Hypothalamus (tissue), 51 donors: ENCODE results near the gene FOXA1.

Experiments used
- DNase-seq, 51 donors: peaks; one replicate each; lab custom pipeline; 2025; lab: John Stamatoyannopoulos, UW

FOXA1 gene

DNA sequence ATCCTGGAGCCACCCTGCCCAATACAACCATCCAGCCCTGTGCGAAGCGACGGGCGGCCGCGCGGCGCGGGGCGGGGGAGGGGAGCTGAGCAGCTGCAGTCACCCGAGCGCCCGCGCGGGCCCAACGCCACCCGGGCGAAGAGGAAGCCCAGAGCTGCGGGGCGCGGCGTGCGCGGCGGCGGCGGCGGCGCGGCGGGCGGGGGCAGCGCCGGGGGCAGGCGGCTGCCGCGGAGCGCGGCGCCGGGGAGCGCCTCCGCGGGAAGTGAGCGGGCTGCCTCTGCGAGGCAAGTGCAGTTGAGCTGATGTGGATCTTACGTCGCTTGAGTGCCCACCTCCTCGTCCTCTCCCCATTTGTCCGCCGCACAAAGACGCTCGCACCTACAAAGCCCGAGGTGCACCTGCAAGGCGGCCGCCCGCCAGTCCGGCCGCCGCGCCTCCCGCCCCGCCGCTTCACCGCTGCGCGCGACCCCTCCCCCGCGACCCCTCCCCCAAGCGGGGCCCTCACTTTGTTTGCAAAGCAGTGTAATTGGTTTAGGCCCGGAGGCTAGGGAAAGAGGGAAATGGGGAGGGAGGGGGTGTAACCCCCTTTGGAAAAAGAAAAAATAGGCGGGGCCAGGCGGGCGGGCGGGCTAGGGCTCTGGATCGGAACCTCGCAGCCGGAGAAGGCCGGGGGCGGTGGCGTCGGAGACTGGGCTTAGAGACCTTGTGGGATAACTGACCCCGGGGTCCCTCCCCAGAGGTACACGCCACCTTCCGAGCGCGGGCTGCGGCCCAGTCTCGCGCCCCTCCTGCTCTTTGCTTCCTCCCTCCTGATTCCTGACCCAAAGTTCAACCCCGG is at the start of gene FOXA1, which contains the start of gene TTC6:
Gene FOXA1 (minus strand): TSS at position 279 of the 838 bp plus-strand sequence. CDS start 277 bp downstream, at position 2.
Gene TTC6 (plus strand): TSS at position 659 of the 838 bp plus-strand sequence. CDS start 26,436 bp downstream, outside the sequence.
- no peak for DNase-seq

DNA sequence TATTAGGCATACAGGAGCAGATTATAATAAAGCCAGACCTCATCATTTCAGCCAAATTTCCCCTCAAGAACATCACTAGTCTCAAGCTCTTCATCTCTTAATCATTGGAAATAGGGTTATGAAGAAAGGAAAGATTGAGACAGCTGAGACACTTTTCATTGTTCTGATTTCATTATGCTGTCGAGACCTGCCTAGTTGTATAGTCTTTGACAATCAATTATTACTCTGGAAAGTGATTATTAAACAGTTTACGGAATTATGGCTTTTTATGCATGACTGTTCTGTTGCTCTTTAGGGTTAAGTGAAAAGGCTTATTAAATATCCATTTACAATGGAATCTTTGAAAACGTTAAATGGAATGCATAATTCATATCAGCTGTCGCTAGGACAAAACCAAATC is 48.7 kb upstream of the FOXA1 start:
- no peak for DNase-seq

DNA sequence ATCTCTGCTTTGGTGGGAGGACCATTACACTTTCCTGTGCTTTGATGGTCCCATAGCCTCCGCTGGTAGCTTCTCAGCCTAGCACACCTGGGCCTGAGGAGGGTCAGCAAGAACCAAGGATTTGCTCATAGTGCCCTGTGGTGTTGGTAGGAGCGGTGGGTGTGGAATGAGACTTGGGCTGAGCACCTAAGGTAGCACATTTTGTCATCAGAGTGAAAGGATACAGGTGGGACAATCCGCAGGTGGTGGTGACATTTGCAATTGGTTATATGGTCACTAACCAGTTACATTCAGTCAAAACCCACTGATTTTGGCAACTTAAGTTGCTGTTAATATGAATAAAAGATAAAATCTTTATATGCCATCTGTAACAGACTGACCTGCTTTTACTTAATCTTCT is 47.1 kb upstream of the FOXA1 start:
- no peak for DNase-seq

DNA sequence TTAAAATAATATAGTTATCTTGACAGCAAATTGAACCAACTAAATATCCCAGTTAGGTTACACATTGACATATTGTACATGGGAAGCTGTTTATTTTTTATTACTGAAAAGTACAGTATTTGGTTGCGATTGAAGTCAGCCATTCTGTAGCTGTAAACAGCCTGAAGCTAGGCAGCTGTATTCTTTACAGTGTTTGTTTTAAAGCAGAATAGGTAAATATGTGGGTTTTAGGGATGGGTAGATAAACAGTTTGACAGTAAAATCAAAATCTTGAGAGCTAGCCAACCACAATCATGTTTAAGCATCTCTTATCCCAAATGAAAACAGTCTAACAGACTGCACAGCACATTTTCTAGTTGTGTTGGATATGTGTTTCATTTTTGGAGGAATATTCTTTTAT is 46.1 kb upstream of the FOXA1 start:
- DNase-seq, result no peak

DNA sequence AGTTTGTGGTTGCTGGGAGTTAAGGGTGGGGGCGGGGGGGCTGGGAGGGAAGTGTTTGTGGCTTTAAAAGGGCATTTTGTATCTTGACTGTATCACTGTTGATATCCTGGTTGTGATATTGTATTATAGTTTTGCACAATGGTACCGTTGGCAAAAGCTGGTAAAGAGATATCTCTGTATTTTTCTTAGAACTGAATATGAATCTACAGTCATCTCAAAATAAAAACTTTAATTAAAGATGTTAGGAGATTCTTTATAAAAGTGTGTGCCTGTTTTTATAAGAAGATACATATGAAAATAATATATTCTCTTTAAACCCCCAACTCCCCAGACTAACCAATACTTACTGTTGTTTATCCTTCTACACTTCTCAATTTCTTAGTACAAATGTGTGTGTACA is 43.5 kb upstream of the FOXA1 start:
- DNase-seq, result no peak

DNA sequence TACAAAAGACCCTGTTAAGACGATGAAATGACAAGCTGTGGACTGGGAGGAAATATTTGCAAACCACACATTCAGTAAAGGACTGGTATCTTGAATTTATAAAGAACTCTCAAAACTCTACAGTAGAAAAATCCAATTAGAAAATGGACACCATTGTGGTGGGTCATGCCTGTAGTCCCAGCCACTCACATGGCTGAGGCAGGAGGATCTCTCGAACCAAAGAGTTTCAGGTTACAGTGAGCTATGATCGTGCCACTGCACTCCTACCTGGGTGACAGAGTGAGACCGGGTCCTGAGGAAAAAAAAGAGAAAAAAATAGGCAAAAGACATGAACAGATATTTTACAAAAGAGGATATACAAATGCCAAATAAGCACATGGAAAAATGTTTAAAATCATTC is 42.3 kb upstream of the FOXA1 start:
- no peak for DNase-seq

DNA sequence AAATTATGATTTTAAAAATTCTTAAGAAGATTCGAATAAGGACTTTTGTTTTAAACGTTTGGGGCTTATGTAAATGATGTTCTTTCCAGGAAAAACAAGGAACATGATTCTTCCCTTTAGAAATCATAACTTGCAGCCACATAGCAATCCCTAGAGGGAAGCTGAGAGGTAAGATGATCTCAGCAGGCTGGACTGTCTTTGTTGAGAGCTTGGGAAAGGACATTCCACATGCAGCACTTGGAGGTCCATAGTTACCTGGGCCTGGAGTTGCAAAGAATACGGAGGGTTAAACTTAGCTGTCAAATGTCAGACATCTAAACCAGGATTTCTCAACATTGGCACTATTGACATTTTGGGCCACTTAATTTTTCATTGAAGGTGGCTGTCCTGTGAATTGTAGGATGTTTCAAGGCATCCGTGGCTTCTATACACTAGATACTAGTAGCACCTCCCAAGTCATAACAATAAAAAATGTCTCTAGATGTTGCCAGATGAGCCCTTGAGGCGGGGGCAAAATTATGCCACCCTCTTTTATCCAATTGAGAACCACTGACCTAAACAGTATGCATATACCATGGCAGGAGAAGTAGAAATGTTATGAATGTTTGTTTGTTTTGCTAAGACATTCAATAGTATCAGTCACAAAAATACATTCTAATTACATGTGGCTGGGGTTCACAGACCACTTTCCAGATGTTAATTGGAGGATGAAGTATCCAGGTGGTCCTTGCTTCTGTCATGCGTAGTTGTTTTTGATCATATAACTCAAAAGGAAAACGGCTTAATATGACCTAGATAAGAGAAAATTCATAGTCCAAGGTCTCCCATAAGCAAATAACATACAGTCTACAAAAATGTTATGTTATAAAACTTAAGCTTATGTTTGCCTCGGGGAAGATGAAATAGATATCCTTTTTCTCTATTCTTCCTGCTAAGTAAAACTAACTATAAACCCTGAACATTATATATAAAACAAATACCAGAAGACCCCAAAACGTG is 30.8 kb upstream of the FOXA1 start:
- DNase-seq, result no peak

DNA sequence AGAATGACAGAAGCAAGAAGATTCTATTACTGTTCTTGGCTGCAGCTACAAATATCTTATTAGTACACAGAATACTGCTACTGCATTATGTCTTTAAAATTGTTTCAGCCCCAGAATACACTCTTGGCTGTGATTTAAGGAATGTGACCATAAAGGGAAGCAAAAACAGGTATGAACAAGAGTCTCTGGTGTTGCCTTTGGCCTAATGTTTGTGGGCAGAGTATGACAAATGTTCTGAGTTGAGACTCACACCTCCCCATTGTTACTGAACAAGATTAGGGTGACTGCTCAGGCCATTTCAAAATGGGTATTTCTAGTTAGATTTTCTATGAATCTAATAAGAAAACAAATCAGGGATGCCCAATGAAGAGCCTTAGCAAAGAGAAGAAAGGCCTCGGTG is 28.9 kb upstream of the FOXA1 start:
- DNase-seq, result no peak

DNA sequence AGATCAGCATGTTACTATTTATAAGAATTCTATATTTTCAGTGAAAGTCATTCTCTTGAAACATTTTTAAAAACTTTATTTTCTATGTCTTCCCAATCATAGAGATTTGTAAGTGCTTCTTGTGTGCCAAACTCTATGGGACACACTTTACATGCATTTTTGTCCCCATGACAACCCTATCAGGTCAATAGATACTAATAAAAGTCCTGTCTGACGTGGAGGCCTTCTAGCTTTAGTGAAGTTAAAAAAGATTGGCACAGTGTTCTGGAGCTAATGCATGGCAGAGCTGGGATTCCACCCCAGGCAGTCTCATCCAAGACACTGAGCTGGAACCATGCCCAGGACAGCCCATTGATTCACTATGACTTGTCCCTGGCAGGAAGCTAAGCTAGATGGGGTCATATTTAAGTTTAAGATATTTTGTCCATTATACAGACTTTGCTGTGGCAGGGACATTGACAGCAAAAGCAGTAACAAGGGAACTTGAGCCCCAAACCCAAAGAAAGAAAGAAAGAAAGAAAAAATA is 28.4 kb upstream of the FOXA1 start:
- DNase-seq, result no peak

DNA sequence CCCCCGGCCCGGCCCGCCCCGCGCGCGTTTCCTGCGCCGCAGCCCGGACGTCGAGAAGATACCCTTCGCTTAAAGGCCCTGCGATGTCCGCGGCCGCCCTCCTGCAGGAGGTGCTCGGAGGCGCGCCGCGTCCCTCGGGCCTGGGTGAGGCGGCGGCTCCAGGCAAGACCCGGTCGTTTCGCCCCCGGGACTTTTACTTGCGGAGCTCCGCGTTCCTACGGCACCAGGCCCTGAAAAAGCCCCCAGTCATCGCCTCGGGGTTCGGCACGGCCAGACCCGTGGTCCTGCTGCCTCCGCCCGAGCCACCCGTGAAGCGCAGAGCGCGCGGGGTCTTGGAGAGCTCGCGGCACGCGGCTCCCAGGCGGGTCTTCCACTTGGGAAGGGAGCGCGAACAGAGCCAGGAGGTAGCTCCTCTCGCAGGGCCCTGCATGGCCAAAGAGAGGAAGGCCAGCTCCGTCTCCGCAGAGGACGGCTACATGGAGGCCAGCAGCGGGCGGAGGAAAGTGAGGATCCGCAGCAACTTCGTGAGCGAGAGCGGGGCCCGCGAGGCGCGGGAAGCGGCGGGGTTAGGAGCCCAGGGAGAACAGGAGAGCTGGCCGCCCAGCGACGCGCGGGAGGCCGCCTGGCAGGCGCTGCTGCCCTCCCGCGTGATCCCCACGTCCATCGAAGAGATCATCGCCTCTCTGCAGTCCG is 27.3 kb upstream of the FOXA1 start:
- DNase-seq, result no peak

DNA sequence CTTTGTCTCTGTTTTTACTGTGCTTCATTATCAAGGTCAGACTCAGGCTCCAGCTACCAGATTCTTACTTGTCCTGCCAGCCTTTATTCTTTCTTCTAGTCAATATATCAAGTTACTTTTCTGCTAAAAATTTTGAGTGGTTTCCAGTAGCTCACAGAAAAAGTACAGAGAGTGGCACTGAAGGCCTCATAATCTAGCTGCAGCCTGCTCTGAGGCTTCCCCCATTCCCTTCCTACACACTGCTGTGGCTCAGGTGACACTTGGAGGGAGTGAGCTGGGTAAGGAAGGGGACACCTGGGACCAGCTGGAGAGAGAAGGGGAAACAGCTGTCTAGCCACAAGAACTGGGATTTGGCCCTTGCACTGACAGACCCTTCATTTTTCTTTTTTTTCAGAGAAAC is 25.8 kb upstream of the FOXA1 start:
- no peak for DNase-seq

DNA sequence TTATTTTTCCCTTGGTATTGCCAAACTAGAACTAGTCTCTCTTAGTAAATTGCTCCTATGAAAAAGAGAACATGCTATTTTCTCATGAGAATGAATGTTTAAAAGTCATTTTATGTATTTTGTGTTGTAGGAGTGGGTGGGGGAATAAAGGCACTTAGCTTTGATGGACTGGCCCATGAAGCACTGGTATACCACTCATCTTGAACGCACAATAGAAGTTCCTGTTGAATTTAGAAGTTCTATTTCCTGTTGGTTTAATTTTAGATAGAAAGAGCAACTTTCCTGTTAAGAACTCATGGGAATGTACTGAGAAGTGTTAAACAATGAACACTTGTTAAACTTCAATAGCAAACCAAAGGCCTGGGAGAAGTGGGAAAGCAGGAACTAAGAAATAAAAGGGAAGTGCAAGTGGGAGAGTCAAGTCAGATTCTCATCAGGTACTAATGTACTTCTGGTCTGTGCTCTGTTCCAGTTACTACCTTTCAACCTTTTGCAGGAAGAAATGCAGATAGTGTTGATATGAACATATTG is 23.5 kb upstream of the FOXA1 start:
- no peak for DNase-seq

DNA sequence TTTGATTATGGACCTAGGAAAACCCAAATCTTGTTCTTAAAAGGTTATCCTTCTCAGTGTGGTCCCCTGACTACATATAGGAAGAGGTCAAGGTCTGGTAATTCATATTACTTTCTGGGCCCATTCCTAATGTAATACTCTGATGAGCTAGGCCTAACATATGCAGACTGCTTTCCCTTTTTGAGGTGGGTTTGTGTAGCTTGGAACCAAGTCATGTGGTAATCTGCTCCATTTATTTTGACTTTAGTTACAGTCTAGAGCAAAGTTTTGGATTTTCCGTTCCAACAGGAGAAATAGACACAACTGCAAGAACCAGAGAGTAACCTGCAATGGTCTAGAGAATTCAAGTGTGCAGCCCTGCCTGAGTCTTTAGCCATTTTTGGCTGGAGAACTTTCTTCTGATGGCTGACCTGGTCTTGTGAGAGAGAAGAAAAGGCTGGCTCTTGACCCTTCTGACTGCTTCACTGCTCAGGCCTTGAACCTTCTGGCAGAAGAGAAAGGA is 22.9 kb upstream of the FOXA1 start:
- no peak for DNase-seq

DNA sequence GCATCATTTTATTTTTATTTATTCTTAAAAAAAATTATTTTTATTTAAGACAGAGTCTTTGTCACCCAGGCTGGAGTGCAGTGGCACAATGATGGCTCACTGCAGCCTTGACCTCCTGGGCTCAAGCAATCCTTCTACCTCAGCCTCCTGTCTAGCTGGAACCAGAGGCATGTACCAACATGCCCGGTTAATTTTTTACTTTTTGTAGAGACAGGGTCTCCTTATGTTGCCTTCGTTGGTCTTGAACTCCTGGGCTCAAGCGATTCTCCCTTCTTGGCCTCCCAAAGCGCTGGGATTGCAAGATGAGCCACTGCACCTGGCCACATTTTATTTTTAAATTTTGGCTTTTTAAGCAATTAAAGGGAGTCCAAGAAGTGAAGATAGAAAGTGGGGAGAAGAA is 21.8 kb upstream of the FOXA1 start:
- no peak for DNase-seq

DNA sequence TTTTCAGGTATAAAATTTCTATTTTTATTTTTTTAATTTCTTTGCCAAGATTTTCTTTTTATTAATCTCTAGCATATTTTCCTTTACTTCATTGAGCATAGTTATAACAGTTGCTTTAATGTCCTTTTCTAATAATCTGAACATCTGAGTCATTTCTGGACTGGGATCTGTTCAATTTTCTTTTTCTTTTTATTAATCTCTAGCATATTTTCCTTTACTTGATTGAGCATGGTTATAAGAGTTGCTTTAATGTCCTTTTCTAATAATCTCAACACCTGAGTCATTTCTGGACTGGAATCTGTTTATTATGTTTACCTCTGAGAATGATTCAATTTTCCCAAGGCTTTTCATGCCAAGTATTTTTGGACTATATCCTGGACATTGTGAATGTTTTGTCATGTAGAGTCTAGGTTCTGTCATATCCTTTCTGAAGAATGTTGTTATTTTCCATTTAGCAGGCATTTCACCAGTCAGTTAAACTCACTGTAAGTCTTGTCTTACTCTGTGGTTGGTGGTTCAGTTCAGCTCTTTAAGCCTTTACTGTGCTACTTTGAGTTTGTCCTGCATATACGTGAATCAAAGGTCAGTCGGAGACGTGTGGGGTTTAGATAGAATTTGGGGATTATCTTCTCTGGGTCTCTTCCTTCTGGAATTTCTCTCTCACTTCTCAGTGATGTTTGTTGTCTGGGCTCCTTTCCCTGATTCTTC is 20.7 kb upstream of the FOXA1 start:
- no peak for DNase-seq

DNA sequence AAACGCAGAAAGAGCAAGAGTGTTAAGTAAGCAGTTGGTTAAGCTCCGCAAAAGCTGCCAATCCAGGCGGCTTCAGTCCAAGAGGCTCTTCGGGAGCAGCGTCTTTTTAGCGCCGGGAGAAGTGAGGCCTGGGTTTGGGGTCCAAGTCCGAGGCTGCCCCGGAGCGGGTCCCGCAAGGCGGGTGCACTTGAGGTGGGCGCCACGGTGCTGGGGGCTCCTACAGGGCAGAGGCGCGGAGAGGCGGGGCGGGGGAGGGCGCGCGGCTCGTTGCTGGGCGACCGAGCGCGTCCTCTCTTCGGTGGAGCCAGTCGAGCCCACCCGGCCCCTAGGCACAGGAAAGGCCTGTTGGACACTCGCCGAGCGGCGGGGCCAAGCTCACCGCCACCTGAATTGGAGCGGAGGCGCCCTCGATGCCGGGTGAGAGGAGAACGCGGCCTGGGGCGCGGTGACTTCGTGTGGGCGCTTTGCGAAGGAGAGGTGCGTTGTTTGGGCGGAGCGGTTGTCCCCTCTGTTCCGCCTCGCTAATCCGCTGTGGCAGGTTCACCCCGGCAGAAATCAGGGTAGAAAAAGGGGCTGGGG is 16.0 kb upstream of the FOXA1 start:
- DNase-seq, result no peak

DNA sequence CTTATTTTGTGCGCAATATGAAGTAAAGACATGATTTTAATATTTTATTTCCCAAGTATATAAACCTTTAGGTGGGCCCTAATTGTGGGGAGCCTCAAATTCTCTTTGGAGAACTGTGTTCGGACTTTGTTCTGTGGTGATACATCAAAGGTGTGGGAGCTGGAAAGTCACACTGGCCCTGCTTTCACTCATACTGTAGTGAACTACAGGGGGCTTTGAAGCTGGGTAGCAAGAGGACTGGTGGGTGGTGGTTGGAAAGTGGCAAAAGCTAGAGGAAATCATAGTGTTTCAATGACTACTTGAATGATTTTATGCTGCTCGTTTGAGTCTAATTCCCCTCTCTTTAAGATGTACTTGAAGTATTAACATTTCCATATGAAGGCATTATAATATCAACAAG is 13.6 kb upstream of the FOXA1 start:
- DNase-seq, result no peak

DNA sequence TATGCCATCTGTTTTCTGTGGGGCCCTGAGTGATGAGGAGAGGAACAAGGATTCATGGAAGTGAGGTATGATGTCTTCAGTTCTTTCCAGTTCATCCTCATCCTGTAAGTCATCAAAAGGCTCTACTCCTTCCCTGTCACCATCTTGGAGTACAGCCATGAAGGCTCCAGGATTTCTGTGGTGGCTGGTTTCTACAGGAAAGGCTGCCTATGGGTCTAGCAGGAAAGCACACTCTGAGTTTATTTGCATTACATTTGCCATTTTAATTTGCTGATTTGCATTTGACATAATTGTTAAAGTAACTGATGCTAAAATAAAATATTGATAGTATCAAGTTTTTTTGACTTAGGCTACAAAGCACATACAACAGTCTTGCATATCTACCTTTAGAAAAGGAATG is 11.6 kb upstream of the FOXA1 start:
- DNase-seq, result no peak

DNA sequence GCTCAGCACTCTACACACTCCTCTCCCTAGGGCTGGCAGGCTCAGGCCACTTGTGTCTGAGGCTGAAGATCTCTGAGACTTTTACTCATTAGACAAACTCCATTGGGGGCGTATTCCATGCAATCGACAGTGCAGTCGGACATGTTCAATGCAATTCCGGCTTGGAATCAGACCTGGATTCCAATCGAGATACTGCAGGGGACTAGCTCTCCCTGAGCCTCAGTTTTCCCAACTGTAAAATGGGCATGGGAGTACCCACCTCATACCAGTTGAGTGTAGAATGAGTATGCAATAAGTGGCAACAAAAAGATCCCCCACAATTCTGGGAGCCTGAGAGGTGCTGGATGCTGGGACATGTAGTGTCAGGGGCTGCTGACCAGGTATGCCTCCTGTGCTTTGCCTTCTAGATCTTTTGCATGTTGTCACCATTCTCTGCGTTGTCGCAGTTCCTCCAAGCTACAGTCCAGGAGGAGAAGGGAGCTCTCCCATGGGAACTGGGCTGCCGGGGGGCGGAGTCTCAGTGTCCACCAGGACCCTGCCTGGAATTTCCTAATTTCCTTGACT is 8.7 kb upstream of the FOXA1 start:
- no peak for DNase-seq
